A673 (cell line): ENCODE results near the gene PSORS1C1.
"Not testable (repeated sequence)": the region's sequence is repeated elsewhere in the genome, so short reads cannot be mapped to it uniquely, and the experiment has no call there.

Experiments used
- CTCF ChIP-seq: fragments of 300-800, 200-600 bp; sonication (generic); conservative IDR thresholded peaks from 2 replicates; pipeline ENCODE4 v1.5.1; 2017; ENCODE audit warnings: low read depth, mild to moderate bottlenecking, antibody characterized with exemption, low read length, moderate library complexity, mixed read lengths
- EZH2 ChIP-seq: fragments of 200-600 bp; sonication (generic); IDR thresholded peaks from 2 replicates; pipeline ENCODE4 v1.6.1; 2017; ENCODE audit warnings: borderline replicate concordance, low read depth, mild to moderate bottlenecking, mixed read lengths, antibody characterized with exemption, low read length; ENCODE audit not compliant: poor library complexity, severe bottlenecking

DNA sequence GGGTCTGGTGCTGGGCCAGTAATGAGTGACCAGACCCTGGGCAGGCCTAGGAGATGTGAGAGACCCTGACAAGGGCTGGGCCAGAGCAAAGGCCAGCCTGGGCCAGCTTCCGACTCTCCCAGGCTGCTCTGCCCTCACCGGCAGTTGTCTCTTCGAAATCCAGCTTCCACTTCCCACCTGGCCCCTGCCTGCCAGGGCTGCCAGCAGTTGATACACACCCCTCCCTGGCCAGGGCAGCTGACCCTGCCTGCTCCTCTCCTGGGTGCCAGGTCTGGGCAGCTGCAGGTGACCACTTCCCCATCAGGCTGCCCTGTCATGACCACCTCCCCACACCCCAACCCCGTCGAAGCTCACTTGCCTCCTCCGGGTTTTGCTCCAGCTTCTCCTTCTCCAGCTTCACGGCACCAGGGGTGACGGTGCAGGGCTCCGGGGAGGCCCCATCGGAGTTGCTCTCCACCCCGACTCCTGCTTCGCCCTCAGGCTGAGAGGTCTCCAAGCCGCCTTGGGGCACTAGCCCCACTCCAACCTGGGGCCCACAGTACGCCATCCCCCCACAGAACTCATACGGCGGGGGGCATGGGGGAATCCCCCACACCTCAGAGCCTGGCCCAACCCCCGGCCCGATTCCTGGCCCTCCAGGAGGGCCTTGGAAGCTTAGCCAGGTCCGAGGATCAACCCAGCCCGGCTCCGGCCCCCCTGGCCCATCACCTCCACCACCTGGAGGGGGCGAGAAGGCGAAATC lies 55.4 kb downstream of the PSORS1C1 start:
- not testable (repeated sequence) for TF ChIP-seq EZH2, CTCF
